Effector memory CD4-positive, alpha-beta T cell (primary cell): ENCODE data around the gene TMIE.

Experiments used
- DNase-seq, 3 donors: peaks; one replicate each; pipeline ENCODE4 v3.0.0-alpha.2; 2020
- H3K27ac ChIP-seq: 2 replicates; pipeline ENCODE4 v1.7.0; 2013; ENCODE audit warnings: mild to moderate bottlenecking, low read length, moderate library complexity; ENCODE audit not compliant: insufficient read depth, poor library complexity, severe bottlenecking
- H3K27me3 ChIP-seq: replicated peaks from 2 replicates; pipeline ENCODE4 v1.7.0; 2013; ENCODE audit warnings: mild to moderate bottlenecking, low read length; ENCODE audit not compliant: insufficient read depth, control insufficient read depth, poor library complexity, severe bottlenecking
- H3K36me3 ChIP-seq: 2 replicates; pipeline ENCODE4 v1.7.0; 2013; ENCODE audit warnings: mild to moderate bottlenecking, low read length, moderate library complexity; ENCODE audit not compliant: control insufficient read depth, insufficient read depth
- H3K4me1 ChIP-seq: 2 replicates; pipeline ENCODE4 v1.7.0; 2013; ENCODE audit warnings: low read length, mild to moderate bottlenecking; ENCODE audit not compliant: control insufficient read depth, insufficient read depth, poor library complexity, severe bottlenecking
- H3K4me3 ChIP-seq: 2 replicates; pipeline ENCODE4 v1.7.0; 2013; ENCODE audit warnings: low read length, low read depth, mild to moderate bottlenecking; ENCODE audit not compliant: insufficient read depth, poor library complexity, severe bottlenecking
- H3K9me3 ChIP-seq: 2 replicates; pipeline ENCODE4 v1.7.0; 2013; ENCODE audit warnings: mild to moderate bottlenecking, low read length, moderate library complexity; ENCODE audit not compliant: control insufficient read depth

The TMIE gene

DNA sequence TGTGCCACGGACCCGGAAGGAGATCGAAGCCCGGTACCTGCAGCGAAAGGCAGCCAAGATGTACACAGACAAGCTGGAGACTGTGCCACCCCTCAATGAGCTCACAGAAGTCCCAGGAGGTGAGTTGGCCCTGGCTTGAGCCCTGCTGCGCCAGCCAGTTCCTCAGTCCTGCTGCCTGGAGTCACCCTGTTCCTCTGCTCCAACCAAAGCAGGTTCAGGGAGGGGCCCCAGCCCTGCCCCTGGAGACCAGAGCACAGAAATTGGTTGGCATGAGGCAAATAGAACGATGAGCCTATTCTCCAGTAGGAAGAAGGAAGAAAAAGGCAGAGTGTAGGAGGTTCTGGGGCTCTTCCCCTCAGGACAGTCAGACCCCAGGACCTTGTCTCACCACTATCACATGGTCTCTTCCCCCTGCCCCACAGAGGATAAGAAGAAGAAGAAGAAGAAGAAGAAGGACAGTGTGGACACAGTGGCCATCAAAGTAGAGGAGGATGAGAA is 8.0 kb downstream of the TMIE start:
- no peak for DNase-seq
- Histone ChIP-seq H3K27ac (no peak overlapping the region), H3K36me3 (no peaks in the 10 kb centered on the region), H3K4me1 (no peaks in the 10 kb centered on the region), H3K27me3 (no peaks in the 10 kb centered on the region), H3K9me3 (no peaks in the 10 kb centered on the region), H3K4me3 (no peak overlapping the region)

DNA sequence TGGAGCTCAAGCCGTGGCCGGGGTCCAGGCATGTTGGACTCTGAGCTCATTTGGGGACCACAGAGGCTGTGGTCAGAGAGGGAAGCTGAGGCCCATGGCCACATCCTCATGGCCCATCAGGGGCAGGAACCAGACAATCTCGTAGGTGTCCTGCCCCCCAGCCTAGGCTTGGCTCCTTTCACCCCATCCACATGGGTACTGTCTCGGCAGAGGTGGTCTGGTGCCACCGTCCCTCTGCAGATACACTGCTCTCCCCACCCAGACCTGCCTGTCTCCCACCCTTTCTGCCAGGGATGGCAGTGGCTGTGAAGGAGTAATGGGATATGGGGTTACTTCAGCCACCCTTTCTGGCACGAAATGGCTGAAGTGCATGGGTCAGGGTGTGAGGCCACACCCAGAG is 8.5 kb downstream of the TMIE start:
- no peaks in the 10 kb centered on the region for H3K27me3 ChIP-seq
- no peak for DNase-seq
- H3K9me3 ChIP-seq, result no peaks in the 10 kb centered on the region
- no peak overlapping the region for H3K27ac ChIP-seq
- no peaks in the 10 kb centered on the region for H3K36me3 ChIP-seq
- no peaks in the 10 kb centered on the region for H3K4me1 ChIP-seq
- no peak overlapping the region for H3K4me3 ChIP-seq

DNA sequence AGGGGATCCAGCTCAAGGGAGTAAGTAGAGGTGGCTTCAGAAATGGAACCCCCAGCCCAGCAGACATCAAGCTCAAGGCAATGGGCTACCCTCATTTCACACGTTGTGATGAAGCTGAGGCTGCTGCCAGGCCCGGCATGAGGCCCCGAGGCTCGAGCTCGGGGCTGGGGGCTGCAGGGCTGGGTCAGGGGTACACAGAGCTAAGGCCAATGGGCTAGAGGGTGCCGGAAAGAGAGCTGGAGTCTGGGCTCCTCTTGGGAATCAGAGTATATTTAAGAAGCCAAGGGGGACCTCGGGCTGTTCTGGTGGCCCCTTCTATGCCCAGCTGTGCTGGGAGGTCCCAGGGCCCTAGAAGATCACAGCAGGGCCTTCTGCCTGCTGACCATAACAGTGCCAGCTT is 9.0 kb downstream of the TMIE start:
- no peaks in the 10 kb centered on the region for H3K4me1 ChIP-seq
- no peaks in the 10 kb centered on the region for H3K9me3 ChIP-seq
- no peak overlapping the region for H3K4me3 ChIP-seq
- no peak for DNase-seq
- H3K27me3 ChIP-seq, result no peaks in the 10 kb centered on the region
- H3K27ac ChIP-seq, result no peak overlapping the region
- no peaks in the 10 kb centered on the region for H3K36me3 ChIP-seq

DNA sequence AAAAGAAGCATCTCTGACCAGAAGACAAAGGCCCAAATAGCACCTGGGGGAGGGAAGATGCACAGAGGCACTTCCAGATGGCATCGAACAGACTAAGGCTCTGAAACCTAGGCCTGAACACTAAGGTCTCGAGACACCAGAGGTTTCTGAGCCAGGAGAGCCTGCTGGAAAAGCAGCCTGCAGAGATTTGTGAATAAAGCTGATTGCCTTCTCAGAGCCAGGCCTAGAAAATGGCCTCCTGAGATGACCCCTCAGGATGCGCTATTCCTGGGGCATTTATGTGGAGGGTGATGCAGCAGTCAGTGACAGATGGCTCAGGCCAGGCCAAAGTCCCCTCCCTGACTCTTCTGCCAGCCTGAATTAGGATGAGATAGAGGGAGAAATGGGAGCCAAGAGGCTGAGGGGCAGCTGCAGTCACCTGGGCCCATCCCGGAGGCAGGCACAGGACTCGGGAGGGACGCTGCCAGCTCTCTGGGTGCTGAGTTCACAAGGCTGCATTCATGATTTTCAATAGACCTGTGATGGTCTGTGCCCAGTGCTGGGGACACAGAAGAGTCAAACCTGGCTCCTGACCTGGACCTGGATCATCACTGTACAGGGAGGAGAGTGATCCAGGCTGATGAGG is 9.6 kb downstream of the TMIE start:
- Histone ChIP-seq H3K27me3 (no peaks in the 10 kb centered on the region), H3K4me3 (no peak overlapping the region), H3K36me3 (no peaks in the 10 kb centered on the region), H3K27ac (no peak overlapping the region), H3K9me3 (no peaks in the 10 kb centered on the region), H3K4me1 (no peaks in the 10 kb centered on the region)
- DNase-seq, result no peak

DNA sequence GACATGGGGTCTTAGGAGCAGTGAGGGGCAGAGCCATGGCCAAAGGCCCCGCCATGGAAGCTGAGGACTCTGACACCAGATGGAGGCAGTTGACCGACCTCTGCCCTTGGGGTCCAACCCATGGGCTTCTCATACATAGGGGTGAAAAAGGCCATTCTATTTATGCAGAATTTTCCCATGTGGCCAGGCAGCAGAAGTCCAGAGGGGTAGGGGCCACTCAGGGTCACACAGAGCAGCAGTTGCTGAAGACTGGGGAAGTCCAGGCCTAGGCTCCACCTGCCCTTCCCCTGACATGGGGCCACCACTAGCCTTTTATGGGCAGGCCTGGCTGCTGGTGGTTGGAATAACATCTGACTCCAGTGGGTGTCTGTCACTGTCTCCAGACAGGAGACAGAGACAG is 10.1 kb downstream of the TMIE start:
- H3K27ac ChIP-seq, result no peak overlapping the region
- H3K4me1 ChIP-seq, result no peaks in the 10 kb centered on the region
- no peak for DNase-seq
- no peaks in the 10 kb centered on the region for H3K9me3 ChIP-seq
- no peaks in the 10 kb centered on the region for H3K36me3 ChIP-seq
- no peak overlapping the region for H3K4me3 ChIP-seq
- no peaks in the 10 kb centered on the region for H3K27me3 ChIP-seq

DNA sequence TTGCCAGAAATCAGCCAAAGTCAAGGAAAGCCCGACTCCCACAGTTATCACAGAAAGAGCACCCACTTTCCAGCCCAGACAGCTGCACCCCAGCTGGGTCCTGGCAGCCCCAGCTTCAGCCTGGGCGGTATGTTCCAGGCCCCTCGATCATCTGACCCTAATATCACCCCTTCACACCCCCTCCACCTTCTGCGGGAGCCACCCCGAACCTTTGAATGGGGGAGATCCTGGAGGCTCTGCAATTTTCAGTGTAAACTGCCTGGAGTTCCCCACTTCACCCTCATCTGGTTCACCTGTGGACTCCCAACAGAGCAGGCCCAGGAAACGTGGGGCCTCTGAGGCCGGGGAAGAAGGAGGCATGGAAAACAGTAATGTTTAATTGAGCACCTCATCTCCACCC is 10.6 kb downstream of the TMIE start:
- Histone ChIP-seq H3K4me1 (no peaks in the 10 kb centered on the region), H3K4me3 (no peak overlapping the region)
- no peak for DNase-seq

DNA sequence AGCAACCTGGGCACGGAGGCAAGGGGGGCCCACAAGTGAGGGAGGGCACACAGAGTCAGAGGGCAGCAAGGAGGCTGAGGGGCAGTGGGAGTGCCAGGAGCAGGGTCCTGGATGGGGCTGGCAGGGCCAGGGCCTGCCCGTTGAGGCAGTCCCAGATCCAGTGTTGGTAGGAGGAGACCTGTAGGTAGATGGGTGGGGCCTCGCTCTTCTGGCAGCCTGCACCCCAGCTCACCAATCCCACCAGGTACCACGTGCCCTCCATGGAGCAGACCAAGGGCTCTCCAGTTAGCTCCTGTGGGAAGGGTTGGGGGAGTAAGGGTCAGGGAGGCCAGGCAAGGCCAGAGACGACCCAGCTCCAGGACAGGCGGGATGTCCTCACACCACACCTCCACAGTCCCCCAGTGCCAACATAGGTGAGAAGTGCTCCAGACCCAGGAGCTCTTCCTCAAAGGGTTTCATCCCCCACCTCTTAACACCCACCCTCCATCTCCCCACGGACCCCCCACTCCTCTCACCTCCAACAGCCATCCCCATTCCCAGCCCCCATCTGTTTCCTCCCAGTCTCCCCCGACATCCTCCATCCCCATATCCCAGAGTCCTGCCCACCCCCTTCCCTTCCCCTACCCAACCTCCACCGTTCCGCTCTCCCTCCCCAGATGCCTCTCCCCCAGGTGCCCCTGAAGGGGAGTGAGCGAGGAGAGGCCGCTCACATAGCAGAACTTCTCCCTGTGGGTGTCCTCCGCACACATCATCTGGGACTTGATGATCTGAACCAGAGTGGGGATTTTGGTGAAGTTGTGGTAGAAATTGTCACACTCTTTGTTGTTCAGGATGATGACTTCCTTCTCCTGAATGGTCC is 11.2 kb downstream of the TMIE start:
- no peaks in the 10 kb centered on the region for H3K4me1 ChIP-seq
- DNase-seq, result no peak
- H3K36me3 ChIP-seq, result no peaks in the 10 kb centered on the region
- no peak overlapping the region for H3K4me3 ChIP-seq
- no peaks in the 10 kb centered on the region for H3K27me3 ChIP-seq
- no peaks in the 10 kb centered on the region for H3K9me3 ChIP-seq
- H3K27ac ChIP-seq, result no peak overlapping the region

More for the DNA sequence above, 10.6 kb downstream of the TMIE start:
- no peaks in the 10 kb centered on the region for H3K36me3 ChIP-seq
- H3K27me3 ChIP-seq, result no peaks in the 10 kb centered on the region
- H3K27ac ChIP-seq, result no peak overlapping the region
- H3K9me3 ChIP-seq, result no peaks in the 10 kb centered on the region

DNA sequence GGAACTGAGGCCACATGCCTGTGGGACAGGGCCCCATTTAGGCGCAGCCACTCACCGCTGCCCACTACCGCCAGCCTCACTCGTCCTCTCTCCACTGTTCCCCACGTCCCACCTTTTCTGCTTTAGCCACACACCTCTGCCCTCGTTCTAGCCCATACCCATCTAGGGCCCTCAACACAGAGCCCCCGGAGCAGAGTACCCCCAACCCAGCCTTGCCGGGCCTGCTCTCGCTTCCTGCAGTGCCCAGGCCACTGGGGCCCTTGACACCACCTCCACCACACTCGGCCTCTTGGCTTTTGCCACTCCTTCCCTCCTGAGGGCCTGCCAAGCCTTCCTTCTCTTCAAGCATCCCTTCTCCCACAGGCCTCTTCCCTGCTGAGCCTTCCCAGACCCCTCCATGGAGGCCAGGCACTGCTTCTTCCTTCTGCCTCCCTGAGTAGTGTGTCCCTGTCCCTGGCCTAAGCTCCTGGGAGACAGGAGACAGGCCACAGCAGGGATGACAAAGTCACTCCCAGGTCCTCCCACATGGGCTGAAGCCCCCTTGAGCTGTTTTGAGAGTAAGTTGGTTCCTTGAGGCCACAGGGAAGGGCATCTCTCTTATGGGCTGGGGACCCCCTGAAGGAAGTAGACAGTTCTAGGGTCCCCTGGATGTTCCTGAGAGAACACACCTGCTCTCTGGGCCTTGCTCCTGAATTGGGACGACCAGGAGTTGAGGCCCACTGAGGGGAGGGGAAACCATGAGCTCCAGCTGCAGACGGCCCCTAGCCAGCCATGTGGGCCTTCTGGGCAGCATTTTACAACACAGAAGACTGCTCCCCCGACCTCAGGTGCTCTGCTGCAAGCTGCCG is 12.1 kb downstream of the TMIE start:
- no peaks in the 10 kb centered on the region for H3K9me3 ChIP-seq
- H3K27me3 ChIP-seq, result no peaks in the 10 kb centered on the region
- no peaks in the 10 kb centered on the region for H3K36me3 ChIP-seq
- H3K4me1 ChIP-seq, result no peaks in the 10 kb centered on the region
- H3K27ac ChIP-seq, result no peak overlapping the region
- DNase-seq, result no peak
- no peak overlapping the region for H3K4me3 ChIP-seq

DNA sequence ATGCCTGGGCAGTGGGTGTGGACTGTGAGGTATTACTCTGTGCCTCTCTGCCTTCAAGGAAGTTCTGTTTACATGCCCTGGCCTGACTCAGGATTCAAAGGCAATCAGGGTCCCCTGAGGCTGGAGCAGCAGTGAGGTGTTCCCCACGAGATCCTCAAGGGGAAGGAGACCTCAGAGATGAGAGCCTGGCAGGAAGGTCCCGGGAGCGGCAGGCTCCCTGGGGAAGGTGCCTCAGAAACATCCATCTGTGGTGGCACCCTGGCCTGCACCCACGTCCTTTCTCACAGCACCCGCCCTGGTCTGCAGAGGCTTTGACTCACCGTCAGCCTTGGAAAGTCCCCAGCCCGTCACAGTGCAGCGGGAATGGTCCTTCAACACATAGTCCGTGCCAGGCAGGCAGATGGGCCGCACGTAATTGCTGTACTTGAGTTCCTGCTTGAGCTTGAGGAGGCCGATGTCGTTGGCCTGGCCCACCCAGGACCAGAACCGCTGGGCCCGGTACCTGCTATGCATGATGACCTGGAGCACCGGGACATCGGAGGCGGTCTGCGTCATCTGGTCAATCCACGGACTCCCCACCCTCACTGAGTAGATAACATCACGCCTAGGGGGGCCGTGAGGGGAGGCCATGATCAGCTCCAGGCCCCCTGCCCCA is 12.8 kb downstream of the TMIE start:
- no peaks in the 10 kb centered on the region for H3K4me1 ChIP-seq
- H3K27me3 ChIP-seq, result no peaks in the 10 kb centered on the region
- H3K27ac ChIP-seq, result no peak overlapping the region
- no peak for DNase-seq
- no peaks in the 10 kb centered on the region for H3K9me3 ChIP-seq
- H3K4me3 ChIP-seq, result no peak overlapping the region
- H3K36me3 ChIP-seq, result no peaks in the 10 kb centered on the region
